B cell (primary cell): ENCODE results near the gene RALY. TPM values are rescaled to one million over a fixed set of nuclear protein-coding genes. Genes with fewer than 3 reads are reported as not detected.
A peak's percentile ranks its signal among the peaks of the same experiment; 100 is the strongest.

Experiments
- ATAC-seq: fragments of 200-7000 bp; cut with Tn5 transposase; one replicate; pipeline ENCODE4 v1.10.0; 2021; ENCODE audit warnings: low read depth, mild to moderate bottlenecking, moderate number of reproducible peaks, moderate library complexity
- CTCF ChIA-PET: fragments of 350-600 bp; sonication (Branson Sonifier 250); formaldehyde crosslinking; loops from one replicate; lab custom pipeline; 2021; ENCODE audit warnings: antibody characterized with exemption, inconsistent platforms; lab: Charles Lee
- POLR2A ChIA-PET: fragments of 350-600 bp; sonication (Branson Sonifier 250); formaldehyde crosslinking; loops from one replicate; lab custom pipeline; 2021; ENCODE audit warnings: antibody characterized with exemption; lab: Charles Lee
- DNase-seq: peaks from one replicate; pipeline ENCODE4 v3.0.0; 2013
- H2AFZ ChIP-seq: 2 replicates; pipeline ENCODE4 v1.6.1; 2012; ENCODE audit warnings: mild to moderate bottlenecking, low read depth, low read length; ENCODE audit not compliant: insufficient read depth, poor library complexity, severe bottlenecking
- H3K27ac ChIP-seq, 2 donors: 1 replicate in 1 of 2; 2 replicates in 1 of 2; pipeline ENCODE4 v1.5.1; 2012 to 2013; ENCODE audit warnings: low read length in 2 of 2, mild to moderate bottlenecking in 2 of 2, moderate library complexity in 1 of 2
- H3K27me3 ChIP-seq, 4 experiments: fragments of 200-600 bp in 1 of 4; sonication (generic) in 1 of 4; replicated peaks in 1 of 4; 1 replicate in 2 of 4; 2 replicates in 2 of 4; pipeline versions ENCODE4 v1.6.1 to v1.7.0; 2013 to 2016; ENCODE audit warnings: low read length in 3 of 4, mild to moderate bottlenecking in 2 of 4, mixed read lengths in 1 of 4, moderate library complexity in 1 of 4; ENCODE audit not compliant: insufficient read depth in 4 of 4, control insufficient read depth in 3 of 4; ENCODE audit errors: control extremely low read depth in 1 of 4
- H3K36me3 ChIP-seq, 2 experiments: replicated peaks in 1 of 2; 1 replicate in 1 of 2; 2 replicates in 1 of 2; pipeline versions ENCODE4 v1.6.1 to v1.7.1; 2013; ENCODE audit warnings: low read length in 1 of 2; ENCODE audit not compliant: insufficient read depth in 2 of 2, control insufficient read depth in 1 of 2; ENCODE audit errors: control extremely low read depth in 1 of 2, extremely low read depth in 1 of 2
- H3K4me1 ChIP-seq, 2 donors: fragments of 200-600 bp in 1 of 2; sonication (generic) in 1 of 2; 1 replicate in 1 of 2; 2 replicates in 1 of 2; pipeline versions ENCODE4 v1.5.1 to v1.6.1; 2013 to 2017; ENCODE audit warnings: low read length in 2 of 2; ENCODE audit not compliant: control insufficient read depth in 2 of 2, insufficient read depth in 2 of 2
- H3K4me2 ChIP-seq: replicated peaks from 2 replicates; pipeline ENCODE3; 2012; ENCODE audit warnings: mild to moderate bottlenecking, low read depth, low read length; ENCODE audit not compliant: poor library complexity, severe bottlenecking
- H3K4me3 ChIP-seq, 5 experiments: fragments of 200-600 bp in 1 of 5; sonication (generic) in 1 of 5; 1 replicate in 3 of 5; 2 replicates in 2 of 5; pipeline versions ENCODE4 v1.5.1 to v1.7.0; 2011 to 2016; ENCODE audit warnings: low read length in 4 of 5, mild to moderate bottlenecking in 4 of 5, low read depth in 2 of 5, control low read depth in 1 of 5, moderate library complexity in 1 of 5; ENCODE audit not compliant: insufficient read depth in 1 of 5; ENCODE audit errors: control extremely low read depth in 1 of 5, extremely low read depth in 1 of 5
- H3K79me2 ChIP-seq: fragments of 200-600 bp; sonication (generic); one replicate; pipeline ENCODE4 v1.6.0; 2016; ENCODE audit warnings: low read length; ENCODE audit not compliant: control insufficient read depth, insufficient read depth
- H3K9ac ChIP-seq: fragments of 200-600 bp; sonication (generic); 2 replicates; pipeline ENCODE4 v1.6.1; 2017; ENCODE audit warnings: mild to moderate bottlenecking, low read length, moderate library complexity
- H3K9me3 ChIP-seq, 3 donors: one replicate each; pipeline versions ENCODE4 v1.6.1 to v1.7.1; 2013; ENCODE audit warnings: low read length in 2 of 3; ENCODE audit not compliant: control insufficient read depth in 2 of 3, insufficient read depth in 1 of 3; ENCODE audit errors: control extremely low read depth in 1 of 3
- H4K20me1 ChIP-seq: 2 replicates; pipeline ENCODE4 v1.6.0; 2012; ENCODE audit warnings: mild to moderate bottlenecking, low read length; ENCODE audit not compliant: insufficient read depth, control insufficient read depth, poor library complexity, severe bottlenecking
- H3K27ac Mint-ChIP-seq: one replicate; pipeline ENCODE4 v1.8.0; 2021; ENCODE audit warnings: mixed read lengths
- H3K27me3 Mint-ChIP-seq: one replicate; pipeline ENCODE4 v1.8.0; 2021; ENCODE audit warnings: mixed read lengths
- H3K4me1 Mint-ChIP-seq: one replicate; pipeline ENCODE4 v1.8.0; 2021; ENCODE audit warnings: mixed read lengths
- H3K4me3 Mint-ChIP-seq: one replicate; pipeline ENCODE4 v1.8.0; 2021; ENCODE audit warnings: mixed read lengths
- H3K9me3 Mint-ChIP-seq: one replicate; pipeline ENCODE4 v1.8.0; 2022; ENCODE audit warnings: mixed read lengths; ENCODE audit not compliant: insufficient read depth
- CTCF ChIP-seq: fragments of 200-600 bp; IDR thresholded peaks from one replicate; pipeline ENCODE4 v1.8.0; 2022; ENCODE audit warnings: antibody characterized with exemption, mild to moderate bottlenecking
- EZH2 ChIP-seq: IDR thresholded peaks from 2 replicates; pipeline ENCODE4 v1.6.1; 2012; ENCODE audit warnings: borderline replicate concordance, low read depth, mild to moderate bottlenecking, moderate library complexity, low read length; ENCODE audit not compliant: insufficient read depth, poor library complexity, severe bottlenecking
- WGBS: methylation state at CpG from one replicate; pipeline ENCODE4 v1.1.5; 2013; ENCODE audit warnings: missing lambda C conversion rate; ENCODE audit not compliant: insufficient coverage; 5-methylcytosine and 5-hydroxymethylcytosine counted together
- intact Hi-C: fragments of 100-400 bp; cut with micrococcal nuclease; formaldehyde crosslinking; loops from one replicate; pipeline ENCODE4 v1.10.0; 2022
- polyA plus RNA-seq: library from polyadenylated mRNA; depleted of rRNA; stranded (reverse); fragments of >200 nt; gene quantifications from 2 replicates; pipeline ENCODE4 v1.2.3, GENCODE V29; 2012
- total RNA-seq, 2 donors: library from RNA; stranded (reverse); fragments of 120-200 nt in 1 of 2; gene quantifications; 1 replicate in 1 of 2; 2 replicates in 1 of 2; pipeline versions ENCODE4 v1.2.3 to v1.2.4, GENCODE V29; 2013 to 2022

RALY gene
- total and polyA plus RNA-seq, 2 donors (not counting 1 experiment from before 2014, with no cell fraction given): 89.8 to 94.4 TPM

GRCh38 chr20:34006619-34007018 is 12.9 kb downstream of the RALY start:
- WGBS: 100% methylated on average over 1 of the region's 2 CpGs
- no peak for DNase-seq
- Histone ChIP-seq H3K36me3 (peaks cover 0 to 23% of the 10 kb centered on the region in 2 experiments), H3K9me3 (no peaks in the 10 kb centered on the region), H3K4me2 (no peak overlapping the region), H3K27me3 (no peaks in the 10 kb centered on the region), H3K79me2 (peaks cover 98% of the 10 kb centered on the region), H3K4me1 (peaks cover 28 to 39% of the 10 kb centered on the region in 2 donors), H4K20me1 (peaks cover 96% of the 10 kb centered on the region), H3K27ac (no peak overlapping the region), H2AFZ (no peak overlapping the region), H3K4me3 (no peak overlapping the region), H3K9ac (no peak overlapping the region)
- no peaks in the 10 kb centered on the region for H3K27me3 Mint-ChIP-seq
- ChIA-PET CTCF (no interaction called here), POLR2A (no interaction called here)
- no peaks in the 10 kb centered on the region for H3K9me3 Mint-ChIP-seq
- intact Hi-C loops: no loop called here
- no peak overlapping the region for H3K4me3 Mint-ChIP-seq
- ATAC-seq: no peak
- peaks cover 86% of the 10 kb centered on the region for H3K4me1 Mint-ChIP-seq
- TF ChIP-seq EZH2 (no peak), CTCF (no peak)
- H3K27ac Mint-ChIP-seq: no peak overlapping the region

- Histone ChIP-seq H2AFZ (no peak overlapping the region), H4K20me1 (peaks cover 98% of the 10 kb centered on the region), H3K79me2 (peaks cover 98% of the 10 kb centered on the region), H3K27me3 (no peaks in the 10 kb centered on the region), H3K4me3 (no peak overlapping the region), H3K4me1 (peaks cover 35 to 40% of the 10 kb centered on the region in 2 donors), H3K9me3 (no peaks in the 10 kb centered on the region), H3K4me2 (peak overlapping the region; percentile 22), H3K36me3 (peaks cover 0 to 19% of the 10 kb centered on the region in 2 experiments), H3K27ac (no peak overlapping the region), H3K9ac (no peak overlapping the region)
- Mint-ChIP-seq H3K9me3 (no peaks in the 10 kb centered on the region), H3K4me3 (no peak overlapping the region), H3K4me1 (peaks cover 85% of the 10 kb centered on the region), H3K27me3 (no peaks in the 10 kb centered on the region), H3K27ac (no peak overlapping the region)
- CTCF ChIA-PET: no interaction called here
- POLR2A ChIA-PET: no interaction called here
- ATAC-seq (no peak), DNase-seq (no peak)
- WGBS: no CpG with 5 or more reads among the region's 1 CpG
- no peak for TF ChIP-seq EZH2
- TF ChIP-seq CTCF: no peak
- intact Hi-C loops: no loop called here
Observed at GRCh38 chr20:34008477-34008876, 14.8 kb downstream of the RALY start.
